HG02642 (cell line): ENCODE data around the gene KCNC4.
A peak's percentile ranks its signal among the peaks of the same experiment; 100 is the strongest.

Experiments
- ATAC-seq: cut with Tn5 transposase; IDR thresholded peaks from one replicate; pipeline ENCODE4 v1.9.1; 2021; ENCODE audit warnings: mild to moderate bottlenecking; ENCODE audit not compliant: unreplicated experiment, poor library complexity

KCNC4 gene

GRCh38 chr1:110210604-110211495 lies 736 bp downstream of the KCNC4 start:
- peak; percentile 28 for ATAC-seq

- no peak for ATAC-seq
These were observed 1.5 kb downstream of the KCNC4 start for GRCh38 chr1:110211496-110212168.

GRCh38 chr1:110212169-110213142 lies 2.3 kb downstream of the KCNC4 start:
- ATAC-seq: no peak

GRCh38 chr1:110213143-110213540 lies 3.0 kb downstream of the KCNC4 start:
- no peak for ATAC-seq

GRCh38 chr1:110214454-110215404 lies 4.6 kb downstream of the KCNC4 start:
- no peak for ATAC-seq

- no peak for ATAC-seq
These were observed 5.8 kb downstream of the KCNC4 start for GRCh38 chr1:110215621-110216515.

- no peak for ATAC-seq
These were observed 6.8 kb downstream of the KCNC4 start for GRCh38 chr1:110216844-110217444.

GRCh38 chr1:110218137-110218536 lies 8.0 kb downstream of the KCNC4 start:
- no peak for ATAC-seq

GRCh38 chr1:110218739-110219138 lies 8.6 kb downstream of the KCNC4 start:
- ATAC-seq: no peak

- ATAC-seq: no peak
These were observed 10.2 kb downstream of the KCNC4 start for GRCh38 chr1:110220324-110220723.

GRCh38 chr1:110221119-110221518 lies 11.0 kb downstream of the KCNC4 start:
- ATAC-seq: no peak

GRCh38 chr1:110223127-110223526 lies 13.0 kb downstream of the KCNC4 start:
- ATAC-seq: no peak

- ATAC-seq: no peak
These were observed 13.5 kb downstream of the KCNC4 start for GRCh38 chr1:110223581-110223980.

GRCh38 chr1:110224240-110224995 lies 14.3 kb downstream of the KCNC4 start:
- no peak for ATAC-seq

GRCh38 chr1:110225212-110225611 lies 15.1 kb downstream of the KCNC4 start:
- ATAC-seq: no peak

- no peak for ATAC-seq
These were observed 15.8 kb downstream of the KCNC4 start for GRCh38 chr1:110225756-110226404.

GRCh38 chr1:110227774-110228173 lies 17.7 kb downstream of the KCNC4 start:
- ATAC-seq: no peak
